Skeletal muscle satellite cell (primary cell): ENCODE data around the gene ALKBH8.

Experiments
- H3K27me3 ChIP-seq: 2 replicates; pipeline ENCODE4 v1.7.0; 2013; ENCODE audit warnings: low read length; ENCODE audit not compliant: control insufficient read depth, insufficient read depth
- H3K36me3 ChIP-seq: 2 replicates; pipeline ENCODE4 v1.7.0; 2013; ENCODE audit warnings: mild to moderate bottlenecking, control low read depth, low read length; ENCODE audit not compliant: insufficient read depth
- H3K4me1 ChIP-seq: 2 replicates; pipeline ENCODE4 v1.7.0; 2013; ENCODE audit warnings: low read length; ENCODE audit not compliant: control insufficient read depth, insufficient read depth
- H3K4me2 ChIP-seq: 2 replicates; pipeline ENCODE4 v1.7.0; 2013; ENCODE audit warnings: mild to moderate bottlenecking, low read length
- H3K4me3 ChIP-seq: 2 replicates; pipeline ENCODE4 v1.7.0; 2013; ENCODE audit warnings: low read length
- H3K9ac ChIP-seq: 2 replicates; pipeline ENCODE4 v1.7.0; 2013; ENCODE audit warnings: mild to moderate bottlenecking, low read depth, low read length, moderate library complexity
- H3K9me3 ChIP-seq: replicated peaks from 2 replicates; pipeline ENCODE4 v1.7.0; 2013; ENCODE audit warnings: mild to moderate bottlenecking, control low read depth, low read length

The ALKBH8 gene

GRCh38 chr11:107457558-107458271 lies 107.8 kb downstream of the ALKBH8 start, which contains the start of gene CWF19L2:
TSS of gene CWF19L2 (minus strand) at chr11:107457825. CDS start at chr11:107457816, 9 bp downstream.
- peak within 1 kb of the TSS; percentile 85 for H3K4me3 ChIP-seq
- H3K9me3 ChIP-seq: no peaks in the 10 kb centered on the region
- H3K36me3 ChIP-seq: peaks cover 8% of the 10 kb centered on the region
- H3K4me2 ChIP-seq: peak within 1 kb of the TSS; percentile 85
- H3K9ac ChIP-seq: peak within 1 kb of the TSS; percentile 88
- no peaks in the 10 kb centered on the region for H3K27me3 ChIP-seq
- peaks cover 16% of the 10 kb centered on the region for H3K4me1 ChIP-seq

- no peaks in the 10 kb centered on the region for H3K27me3 ChIP-seq
- H3K9me3 ChIP-seq: no peaks in the 10 kb centered on the region
- H3K4me1 ChIP-seq: peaks cover 16% of the 10 kb centered on the region
- H3K9ac ChIP-seq: peak overlapping the region; percentile 88
- H3K4me2 ChIP-seq: peak overlapping the region; percentile 85
- peaks cover 8% of the 10 kb centered on the region for H3K36me3 ChIP-seq
- H3K4me3 ChIP-seq: peak overlapping the region; percentile 85
Measured at GRCh38 chr11:107457205-107457557, 108.4 kb downstream of the ALKBH8 start.

DNA sequence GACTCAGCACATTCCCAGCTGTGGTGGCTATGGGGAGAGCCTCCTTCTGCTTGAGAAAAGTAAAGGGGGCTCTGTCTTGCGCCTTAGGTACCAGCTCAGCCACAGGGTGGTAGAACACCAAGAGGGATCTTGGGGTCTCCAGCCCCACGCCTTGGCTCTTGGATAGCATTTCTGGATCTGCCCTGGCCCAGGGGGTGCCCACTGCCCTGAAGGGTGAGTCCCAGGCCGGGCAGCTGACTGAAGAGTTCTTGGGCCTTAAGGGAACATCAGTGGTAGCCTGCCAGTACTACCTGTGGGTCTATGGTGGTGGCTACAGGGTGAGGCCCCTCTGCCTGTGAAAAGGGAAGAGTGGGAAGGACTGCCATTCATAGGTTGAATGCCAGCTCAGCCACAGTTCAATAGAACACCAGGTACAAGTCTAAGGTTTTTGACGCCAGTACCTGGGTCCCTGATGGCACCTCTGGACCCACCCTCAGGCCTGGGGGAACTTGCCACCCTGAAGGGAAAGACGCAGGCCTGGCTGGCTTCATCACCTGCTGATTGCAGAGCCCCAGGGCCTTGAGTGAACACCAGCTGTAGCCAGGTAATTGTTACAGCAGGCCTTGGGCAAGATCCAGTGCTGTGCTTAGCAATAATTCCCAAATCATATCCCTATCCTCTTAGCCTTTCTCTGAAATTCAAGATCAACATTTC lies 111.8 kb downstream of the ALKBH8 start:
- no peaks in the 10 kb centered on the region for H3K9me3 ChIP-seq
- H3K9ac ChIP-seq: no peak overlapping the region
- no peak overlapping the region for H3K4me2 ChIP-seq
- H3K4me3 ChIP-seq: no peak overlapping the region
- H3K36me3 ChIP-seq: peaks cover 8% of the 10 kb centered on the region
- H3K4me1 ChIP-seq: peaks cover 16% of the 10 kb centered on the region
- H3K27me3 ChIP-seq: no peaks in the 10 kb centered on the region
